H1 (cell line): Measurements from ENCODE around the gene ECPAS. TPM values are rescaled to one million over a fixed set of nuclear protein-coding genes. Genes with fewer than 3 reads are reported as not detected.

Experiments
- CTCF ChIA-PET: fragments of 300-600 bp; sonication (Branson Sonifier 250); formaldehyde crosslinking; loops from one replicate; lab custom pipeline; 2021; ENCODE audit not compliant: partially characterized antibody; lab: Charles Lee
- POLR2A ChIA-PET: fragments of 300-600 bp; sonication (Branson Sonifier 250); formaldehyde crosslinking; loops from one replicate; lab custom pipeline; 2021; ENCODE audit warnings: inconsistent platforms; ENCODE audit not compliant: partially characterized antibody; lab: Charles Lee
- DNase-seq, 2 experiments: peaks; one replicate each; pipeline versions ENCODE4 v3.0.0 to v3.0.0-alpha.2; 2010 to 2022; ENCODE audit warnings: low spot score in 2 of 2, low read depth in 1 of 2, mixed read lengths in 1 of 2
- FAIRE-seq: peaks from 2 replicates; lab custom pipeline; 2011; peaks lifted over from hg19 to GRCh38; lab: Jason Lieb, UNC
- H2AFZ ChIP-seq: 2 replicates; pipeline ENCODE4 v1.8.1; 2012; ENCODE audit warnings: low read length, inconsistent platforms
- H2AK5ac ChIP-seq: 2 replicates; pipeline ENCODE4 v1.6.1; 2013; ENCODE audit warnings: low read depth, low read length
- H2BK120ac ChIP-seq: replicated peaks from 2 replicates; pipeline ENCODE3; 2013; ENCODE audit warnings: low read depth, low read length, inconsistent platforms
- H2BK12ac ChIP-seq: 2 replicates; pipeline ENCODE4 v1.6.1; 2013; ENCODE audit warnings: low read depth, low read length
- H2BK15ac ChIP-seq: 2 replicates; pipeline ENCODE4 v1.6.1; 2013; ENCODE audit warnings: low read length
- H2BK20ac ChIP-seq: 2 replicates; pipeline ENCODE4 v1.6.1; 2013; ENCODE audit warnings: low read length
- H2BK5ac ChIP-seq: 2 replicates; pipeline ENCODE4 v1.6.1; 2013; ENCODE audit warnings: low read depth, low read length
- H3K14ac ChIP-seq: 2 replicates; pipeline ENCODE4 v1.6.1; 2013; ENCODE audit warnings: inconsistent platforms; ENCODE audit not compliant: insufficient read length
- H3K18ac ChIP-seq: 2 replicates; pipeline ENCODE4 v1.6.1; 2013; ENCODE audit warnings: low read length; ENCODE audit errors: extremely low read depth
- H3K23ac ChIP-seq: 2 replicates; pipeline ENCODE4 v1.6.1; 2013; ENCODE audit warnings: inconsistent platforms; ENCODE audit not compliant: insufficient read length
- H3K23me2 ChIP-seq: 2 replicates; pipeline ENCODE4 v1.6.1; 2013; ENCODE audit warnings: low read depth, low read length
- H3K27ac ChIP-seq: 2 replicates; pipeline ENCODE4 v1.6.1; 2011; ENCODE audit warnings: low read depth, low read length, inconsistent platforms
- H3K27me3 ChIP-seq, 4 experiments: replicated peaks in 1 of 4; 1 replicate in 1 of 4; 2 replicates in 3 of 4; pipeline versions ENCODE4 v1.6.1 to v1.8.1; 2011 to 2013; ENCODE audit warnings: low read length in 3 of 4, mild to moderate bottlenecking in 3 of 4, inconsistent platforms in 2 of 4, mixed read lengths in 2 of 4, moderate library complexity in 1 of 4; ENCODE audit not compliant: control insufficient read depth in 3 of 4, insufficient read depth in 3 of 4; ENCODE audit errors: extremely low read depth in 1 of 4
- H3K36me3 ChIP-seq, 4 experiments: 2 replicates each; pipeline versions ENCODE4 v1.6.1 to v1.8.1; 2011 to 2013; ENCODE audit warnings: mild to moderate bottlenecking in 4 of 4, low read length in 3 of 4, moderate library complexity in 2 of 4, control low read depth in 1 of 4, inconsistent platforms in 1 of 4; ENCODE audit not compliant: insufficient read depth in 4 of 4, control insufficient read depth in 2 of 4
- H3K4ac ChIP-seq: replicated peaks from 2 replicates; pipeline ENCODE3; 2013; ENCODE audit warnings: low read length, low read depth, mixed read lengths, inconsistent platforms; ENCODE audit not compliant: insufficient read length
- H3K4me1 ChIP-seq, 4 experiments: replicated peaks in 1 of 4; 1 replicate in 1 of 4; 2 replicates in 3 of 4; pipeline versions ENCODE4 v1.6.1 to v1.8.1; 2011 to 2013; ENCODE audit warnings: low read length in 3 of 4, inconsistent platforms in 2 of 4, mixed read lengths in 1 of 4; ENCODE audit not compliant: insufficient read depth in 4 of 4, control insufficient read depth in 3 of 4
- H3K4me2 ChIP-seq, 2 experiments: 2 replicates each; pipeline versions ENCODE4 v1.6.1 to v1.8.1; 2011 to 2013; ENCODE audit warnings: low read depth in 2 of 2, low read length in 2 of 2, control low read depth in 1 of 2, inconsistent platforms in 1 of 2, mild to moderate bottlenecking in 1 of 2; ENCODE audit not compliant: insufficient read depth in 1 of 2
- H3K4me3 ChIP-seq, 4 experiments: fragments of 200-600, 300-600 bp in 1 of 4; sonication (generic), shearing (Covaris generic), sonication (Bioruptor Twin) in 1 of 4; 2 replicates each; pipeline versions ENCODE4 v1.5.1 to v1.8.1; 2011 to 2016; ENCODE audit warnings: low read length in 4 of 4, low read depth in 3 of 4, control low read depth in 2 of 4, inconsistent platforms in 2 of 4, mild to moderate bottlenecking in 2 of 4, mixed read lengths in 1 of 4, moderate library complexity in 1 of 4; ENCODE audit not compliant: insufficient read depth in 2 of 4; ENCODE audit errors: extremely low read depth in 1 of 4
- H3K56ac ChIP-seq: replicated peaks from 2 replicates; pipeline ENCODE3; 2013; ENCODE audit warnings: low read depth, mild to moderate bottlenecking, mixed read lengths, low read length, inconsistent platforms; ENCODE audit not compliant: insufficient read length
- H3K79me1 ChIP-seq: 2 replicates; pipeline ENCODE4 v1.6.1; 2013; ENCODE audit warnings: low read depth, low read length, control low read depth
- H3K79me2 ChIP-seq, 2 experiments: 2 replicates each; pipeline versions ENCODE4 v1.6.1 to v1.8.1; 2012 to 2013; ENCODE audit warnings: low read length in 2 of 2, mild to moderate bottlenecking in 2 of 2, inconsistent platforms in 1 of 2; ENCODE audit not compliant: insufficient read depth in 2 of 2, control insufficient read depth in 1 of 2
- H3K9ac ChIP-seq, 4 experiments: replicated peaks in 1 of 4; 1 replicate in 1 of 4; 2 replicates in 3 of 4; pipeline versions ENCODE4 v1.6.1 to v1.8.1; 2011 to 2013; ENCODE audit warnings: low read depth in 3 of 4, low read length in 3 of 4, control low read depth in 2 of 4, mild to moderate bottlenecking in 2 of 4, moderate library complexity in 2 of 4, inconsistent platforms in 1 of 4; ENCODE audit errors: extremely low read depth in 1 of 4
- H3K9me3 ChIP-seq, 2 experiments: 2 replicates each; pipeline versions ENCODE4 v1.6.1 to v1.8.1; 2012 to 2013; ENCODE audit warnings: mild to moderate bottlenecking in 2 of 2, moderate library complexity in 2 of 2, control low read depth in 1 of 2, inconsistent platforms in 1 of 2, low read depth in 1 of 2, low read length in 1 of 2, mixed read lengths in 1 of 2; ENCODE audit not compliant: insufficient read depth in 2 of 2
- H4K20me1 ChIP-seq, 2 experiments: replicated peaks in 1 of 2; 2 replicates each; pipeline versions ENCODE3 to v1.8.1; 2011 to 2013; ENCODE audit warnings: inconsistent platforms in 2 of 2, low read length in 2 of 2, mild to moderate bottlenecking in 1 of 2; ENCODE audit not compliant: insufficient read depth in 2 of 2, control insufficient read depth in 1 of 2
- H4K5ac ChIP-seq: 2 replicates; pipeline ENCODE4 v1.6.1; 2013; ENCODE audit warnings: low read length, low read depth, mixed read lengths, inconsistent platforms; ENCODE audit not compliant: insufficient read length
- H4K8ac ChIP-seq: 2 replicates; pipeline ENCODE4 v1.8.0; 2013; ENCODE audit warnings: mild to moderate bottlenecking, moderate library complexity, low read length, inconsistent platforms; ENCODE audit not compliant: insufficient read depth; ENCODE audit errors: extremely low read depth
- H4K91ac ChIP-seq: replicated peaks from 2 replicates; pipeline ENCODE3; 2013; ENCODE audit warnings: low read length, mixed read lengths, inconsistent platforms; ENCODE audit not compliant: insufficient read length
- BACH1 ChIP-seq: IDR thresholded peaks from 2 replicates; pipeline ENCODE4 v1.6.1; 2012; ENCODE audit warnings: low read length, improper control_type of control experiment
- CBX5 ChIP-seq: fragments of 300-800, 300-1000 bp; sonication (generic); IDR thresholded peaks from 2 replicates; pipeline ENCODE4 v1.7.1; 2016; ENCODE audit warnings: antibody characterized with exemption, low read length, low read depth
- CEBPB ChIP-seq: IDR thresholded peaks from 2 replicates; pipeline ENCODE4 v1.6.1; 2012; ENCODE audit warnings: low read depth, low read length
- CREB1 ChIP-seq: IDR thresholded peaks from 2 replicates; pipeline ENCODE4 v1.6.1; 2012; ENCODE audit warnings: inconsistent platforms
- FOSL1 ChIP-seq: IDR thresholded peaks from 2 replicates; pipeline ENCODE4 v1.6.1; 2011; ENCODE audit warnings: mild to moderate bottlenecking, low read depth, low read length, moderate library complexity; ENCODE audit not compliant: insufficient read depth
- HDAC2 ChIP-seq, 2 experiments: fragments of 300-600 bp in 1 of 2; sonication (generic) in 1 of 2; IDR thresholded peaks; 2 replicates each; pipeline ENCODE4 v1.6.1; 2011 to 2012; ENCODE audit warnings: low read depth in 2 of 2, low read length in 2 of 2, mild to moderate bottlenecking in 2 of 2, moderate library complexity in 2 of 2, borderline replicate concordance in 1 of 2, inconsistent platforms in 1 of 2
- NRF1 ChIP-seq: IDR thresholded peaks from 2 replicates; pipeline ENCODE4 v1.6.1; 2011; ENCODE audit warnings: mild to moderate bottlenecking, low read depth, low read length, improper control_type of control experiment
- POLR2A ChIP-seq, 2 experiments: IDR thresholded peaks; 1 replicate in 1 of 2; 2 replicates in 1 of 2; pipeline ENCODE4 v1.6.1; 2011; ENCODE audit warnings: low read depth in 2 of 2, low read length in 2 of 2, mild to moderate bottlenecking in 2 of 2; ENCODE audit errors: control extremely low read depth in 1 of 2
- RBBP5 ChIP-seq: IDR thresholded peaks from 2 replicates; pipeline ENCODE4 v1.7.1; 2012; ENCODE audit warnings: low read depth, mild to moderate bottlenecking, inconsistent platforms, low read length, moderate library complexity, borderline replicate concordance
- RXRA ChIP-seq: IDR thresholded peaks from 2 replicates; pipeline ENCODE4 v1.6.1; 2011; ENCODE audit warnings: low read depth, mild to moderate bottlenecking, low read length, moderate library complexity; ENCODE audit not compliant: insufficient read depth
- SP2 ChIP-seq: IDR thresholded peaks from 2 replicates; pipeline ENCODE4 v1.6.1; 2012; ENCODE audit warnings: mild to moderate bottlenecking, low read length, inconsistent platforms
- SP4 ChIP-seq: IDR thresholded peaks from 2 replicates; pipeline ENCODE4 v1.6.1; 2012; ENCODE audit warnings: low read length, inconsistent platforms
- TAF7 ChIP-seq: optimal IDR thresholded peaks from 2 replicates; pipeline ENCODE3; 2011; ENCODE audit warnings: low read depth, mild to moderate bottlenecking, inconsistent platforms, low read length, moderate library complexity, borderline replicate concordance
- USF2 ChIP-seq: IDR thresholded peaks from 2 replicates; pipeline ENCODE4 v1.6.1; 2011; ENCODE audit warnings: low read length, improper control_type of control experiment
- YY1 ChIP-seq: IDR thresholded peaks from 2 replicates; pipeline ENCODE4 v1.6.1; 2011; ENCODE audit warnings: low read depth, mild to moderate bottlenecking, low read length
- WGBS, 2 experiments: shearing (Covaris generic) in 1 of 2; methylation state at CpG; one replicate each; pipeline versions ENCODE4 v1.1.6 to v1.1.7; 2013 to 2015; ENCODE audit warnings: low lambda C conversion rate in 2 of 2, mixed read lengths in 2 of 2, inconsistent platforms in 1 of 2, low coverage in 1 of 2, missing lambda C conversion rate in 1 of 2; ENCODE audit not compliant: insufficient replicate concordance in 2 of 2, insufficient coverage in 1 of 2, insufficient read length in 1 of 2; ENCODE audit errors: extremely low coverage in 1 of 2, missing lambda C conversion rate in 1 of 2; 5-methylcytosine and 5-hydroxymethylcytosine counted together
- polyA plus RNA-seq, 7 experiments: library from polyadenylated mRNA; depleted of rRNA in 3 of 7; stranded (reverse) in 5 of 7; unstranded in 2 of 7; fragments of >200 nt in 5 of 7; fragments of 200-250 nt in 2 of 7; gene quantifications; 1 replicate in 5 of 7; 2 replicates in 1 of 7; 4 replicates in 1 of 7; pipeline versions ENCODE4 v1.2.1 to v1.2.3, GENCODE V29; 2011 to 2013; ENCODE audit warnings: missing spikeins in 2 of 7, mixed read lengths in 2 of 7
- total RNA-seq: library from RNA; stranded (reverse); fragmentation: NEBNext Ultra II Directional; extraction: Animal tissue kit (Norgen Biotek cat#: 25700); gene quantifications from 2 replicates; pipeline ENCODE4 v1.2.1, GENCODE V29; 2021

ECPAS gene
- total and polyA plus RNA-seq, 2 of the 8 experiments (the other 6 are each of a cell fraction or from before 2014, with no cell fraction given) = 20.9 to 131 TPM

- H3K9ac ChIP-seq = no peak overlapping the region
- no peak overlapping the region for H4K91ac ChIP-seq
- no peak for DNase-seq
- no peak for FAIRE-seq
- H4K5ac ChIP-seq = no peak overlapping the region
- CTCF ChIA-PET = interaction anchor here (1.2 kb wide), 1 partner anchor 10 kb away, joined by 4 read pairs; no protein-coding TSS in a partner anchor
- no peak overlapping the region for H2BK120ac ChIP-seq
- 63% methylated on average over 3 of the region's 3 CpGs; no CpG with 5 or more reads in 1 of the 2 experiments for WGBS, 2 experiments
- H3K9me3 ChIP-seq = 0 out of 4 replicates have a peak, but pooled peaks cover 0 to 3% of the 10 kb centered on the region in 2 experiments
- no peak overlapping the region for H2BK15ac ChIP-seq
- no peak overlapping the region for H3K4me2 ChIP-seq
- H3K27ac ChIP-seq = no peak overlapping the region
- no peak overlapping the region for H2AK5ac ChIP-seq
- no peak overlapping the region for H2AFZ ChIP-seq
- H3K56ac ChIP-seq = no peak overlapping the region
- no peaks in the 10 kb centered on the region for H4K20me1 ChIP-seq
- H3K14ac ChIP-seq = no peak overlapping the region
- H3K27me3 ChIP-seq = no peaks in the 10 kb centered on the region
- no peak overlapping the region for H2BK20ac ChIP-seq
- H3K4me3 ChIP-seq = no peak overlapping the region
- H2BK5ac ChIP-seq = no peak overlapping the region
- H3K4me1 ChIP-seq = no peaks in the 10 kb centered on the region
- no peak overlapping the region for H3K4ac ChIP-seq
- no peaks in the 10 kb centered on the region; a peak in 1 of 8 replicates for H3K36me3 ChIP-seq
- no peak overlapping the region for H3K18ac ChIP-seq
- H3K79me2 ChIP-seq = no peaks in the 10 kb centered on the region
- POLR2A ChIA-PET = no interaction called here
- no peak overlapping the region for H4K8ac ChIP-seq
- no peaks in the 10 kb centered on the region for H3K79me1 ChIP-seq
- H3K23me2 ChIP-seq = no peaks in the 10 kb centered on the region
- no peak overlapping the region for H2BK12ac ChIP-seq
- H3K23ac ChIP-seq = no peak overlapping the region
- TF ChIP-seq SP2 = no peak
- no peak for TF ChIP-seq NRF1
- no peak for TF ChIP-seq FOSL1
- no peak for TF ChIP-seq HDAC2 (IDR thresholded peaks at IDR 0.05; ENCODE audit: borderline replicate concordance in 1 of 2, low read depth in 2 of 2, low read length in 2 of 2)
- no peak for TF ChIP-seq SP4
- TF ChIP-seq BACH1 = no peak
- no peak for TF ChIP-seq TAF7
- no peak for TF ChIP-seq CEBPB
- no peak for TF ChIP-seq RBBP5
- no peak for TF ChIP-seq RXRA
- TF ChIP-seq CREB1 = no peak
- no peak for TF ChIP-seq USF2
- TF ChIP-seq YY1 = no peak
- no peak for TF ChIP-seq POLR2A (IDR thresholded peaks at IDR 0.05; ENCODE audit: control extremely low read depth in 1 of 2, low read depth in 2 of 2, low read length in 2 of 2)
- TF ChIP-seq CBX5 = no peak
Measured at GRCh38 chr9:111316796-111317195, 167.4 kb downstream of the ECPAS start.
